ENCODE data around the gene PDE4C.

The PDE4C gene

DNA sequence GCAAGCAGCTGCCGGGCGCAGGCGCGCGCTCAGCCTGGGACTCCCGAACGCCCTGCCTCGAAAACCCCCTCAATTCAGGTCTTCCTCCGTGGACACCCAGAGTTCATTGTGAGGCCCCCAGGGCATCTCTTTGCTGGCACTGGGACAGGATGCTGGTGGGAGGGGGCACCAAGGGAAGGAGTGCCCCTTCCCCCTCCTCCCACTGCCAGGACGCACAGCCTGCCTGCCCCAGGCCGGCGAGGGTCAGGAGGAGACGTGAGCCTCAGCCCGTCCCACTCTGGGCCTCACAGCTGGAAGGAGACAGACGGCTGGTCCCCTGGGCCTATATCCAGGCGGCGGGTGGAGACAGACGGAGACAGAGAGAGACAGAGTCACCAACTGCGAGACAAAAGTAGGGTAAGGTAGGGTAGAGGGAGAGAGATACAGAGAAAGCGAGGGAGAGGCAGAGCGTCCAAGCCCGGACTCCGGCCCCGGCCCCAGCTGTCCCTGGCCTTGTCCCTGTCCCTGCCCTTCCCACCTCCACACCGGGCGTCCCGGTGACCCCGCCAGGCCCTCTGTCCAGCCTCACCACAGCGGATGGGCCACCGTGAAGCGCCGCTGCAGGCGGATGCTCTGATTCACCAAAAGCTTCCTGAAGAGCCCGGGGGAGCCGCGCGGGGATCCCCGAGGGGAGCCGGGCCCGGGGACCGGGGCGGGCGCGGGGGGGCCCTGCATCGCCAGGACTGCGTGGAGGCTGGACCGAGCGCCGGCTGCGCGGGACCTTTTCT is at the start of gene PDE4C:
TSS of gene PDE4C (minus strand) at position 737 of the 767 bp plus-strand sequence. CDS start at position 714, 23 bp downstream.
- DNase-seq (ENCODE audit: low read depth in 2 of 2), result no peak

DNA sequence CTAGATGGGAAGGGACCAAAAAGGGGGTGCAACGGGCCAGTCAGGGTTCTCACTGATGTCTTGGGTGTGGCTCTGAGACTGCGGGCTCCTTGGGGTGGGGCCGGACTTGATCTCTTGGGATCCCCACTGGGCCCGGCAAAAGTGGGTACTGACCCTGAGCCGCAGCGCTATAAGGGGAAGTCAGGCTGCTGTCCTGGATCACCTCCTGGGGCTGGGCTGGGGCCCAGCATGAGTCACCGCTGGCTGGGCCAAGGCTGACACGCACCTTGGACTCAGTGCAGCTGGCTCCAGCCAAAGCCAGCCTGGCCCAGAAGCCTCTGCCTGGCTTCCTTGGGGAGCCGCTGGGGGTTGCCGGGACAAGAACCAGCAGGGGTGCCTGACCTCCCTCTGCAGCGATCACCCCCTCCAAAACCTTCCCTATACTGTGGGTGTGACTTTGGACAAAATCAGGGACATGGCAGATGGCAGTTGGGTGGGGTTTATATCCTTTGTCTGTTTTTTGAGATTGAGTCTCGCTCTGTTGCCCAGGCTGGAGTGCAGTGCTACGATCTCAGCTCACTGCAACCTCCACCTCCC is 48.6 kb upstream of the PDE4C start:
- no peak for DNase-seq (ENCODE audit: low read depth in 2 of 2)

DNA sequence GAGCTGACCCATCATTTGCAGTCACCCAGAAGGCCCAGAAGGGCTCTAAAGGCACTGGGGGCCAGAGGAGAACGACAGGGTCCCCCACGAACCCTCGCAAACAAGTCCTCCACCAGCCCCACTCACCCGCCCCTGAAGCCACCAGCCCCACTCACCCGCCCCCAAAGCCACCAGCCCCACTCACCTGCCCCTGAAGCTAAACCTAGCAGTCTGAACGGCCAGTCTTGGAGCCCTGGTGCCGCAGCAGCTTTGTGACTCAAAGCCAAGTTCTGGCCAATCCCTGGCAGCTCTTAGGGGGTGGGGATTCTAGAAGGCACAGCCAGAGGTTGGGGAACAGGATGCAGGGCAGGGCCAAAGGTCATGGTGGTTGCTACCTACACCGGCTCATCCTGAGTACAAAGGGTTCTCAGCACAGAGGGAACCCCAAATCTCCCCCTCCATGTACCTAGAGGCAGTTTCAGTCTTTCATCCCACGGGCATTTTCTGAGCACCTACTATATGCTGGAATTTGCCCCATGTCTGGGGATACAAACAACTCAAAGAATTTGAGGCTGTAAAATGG is 48.1 kb upstream of the PDE4C start, which contains the start of gene IQCN:
TSS of gene IQCN (minus strand) at position 234 of the 562 bp plus-strand sequence. CDS start 4,974 bp downstream, outside the sequence.
- no peak for DNase-seq (ENCODE audit: low read depth in 2 of 2)

DNA sequence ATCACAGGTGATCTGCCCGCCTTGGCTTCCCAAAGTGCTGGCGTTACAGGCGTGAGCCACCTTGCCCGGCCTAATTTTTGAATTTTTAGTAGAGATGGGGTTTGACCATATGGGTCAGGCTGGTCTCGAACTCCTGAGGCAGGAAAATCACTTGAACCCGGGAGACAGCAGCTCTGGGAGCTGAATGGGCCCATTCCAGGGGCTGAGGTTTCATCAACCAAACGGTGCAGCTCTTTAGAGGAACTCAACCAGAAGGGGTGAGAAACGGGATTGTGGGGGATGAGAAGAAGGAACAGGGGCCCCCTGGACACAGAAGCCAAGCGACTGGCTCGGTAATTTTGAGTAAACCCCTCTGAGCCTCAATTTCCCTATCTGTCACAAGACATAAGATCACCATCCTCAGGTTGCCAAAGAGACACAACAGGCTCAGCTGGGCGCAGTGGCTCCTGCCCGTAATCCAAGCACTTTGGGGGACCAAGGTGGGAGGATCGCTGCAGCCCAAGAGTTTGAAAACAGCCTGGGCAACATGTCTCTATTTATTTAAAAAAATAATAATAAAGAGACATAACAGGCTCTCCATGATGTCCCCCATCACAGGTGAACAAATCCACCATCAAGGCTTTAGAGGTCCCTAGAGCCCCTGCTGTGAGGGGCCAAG is 47.5 kb upstream of the PDE4C start:
- DNase-seq (ENCODE audit: low read depth in 2 of 2), result no peak

DNA sequence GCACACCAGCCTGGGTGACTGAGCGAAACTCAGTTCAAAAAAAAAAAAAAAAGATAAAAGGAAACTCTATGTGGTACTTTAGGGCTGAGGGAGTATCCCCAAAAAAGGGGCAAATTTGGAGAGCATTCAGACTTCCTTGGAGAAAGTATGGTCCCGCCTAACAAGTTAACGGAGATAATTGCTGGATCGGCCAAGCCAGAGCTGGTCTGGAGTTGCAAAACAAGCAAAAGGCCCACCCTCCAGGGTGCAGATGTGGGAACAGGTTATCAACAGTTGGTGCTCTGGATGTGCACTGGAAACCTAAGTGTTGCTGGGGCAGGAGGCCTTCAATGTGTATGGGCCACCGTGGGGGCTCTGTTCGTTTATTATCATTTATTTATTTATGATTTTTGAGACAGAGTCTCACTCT is 45.2 kb upstream of the PDE4C start:
- DNase-seq (ENCODE audit: low read depth in 2 of 2), result no peak

DNA sequence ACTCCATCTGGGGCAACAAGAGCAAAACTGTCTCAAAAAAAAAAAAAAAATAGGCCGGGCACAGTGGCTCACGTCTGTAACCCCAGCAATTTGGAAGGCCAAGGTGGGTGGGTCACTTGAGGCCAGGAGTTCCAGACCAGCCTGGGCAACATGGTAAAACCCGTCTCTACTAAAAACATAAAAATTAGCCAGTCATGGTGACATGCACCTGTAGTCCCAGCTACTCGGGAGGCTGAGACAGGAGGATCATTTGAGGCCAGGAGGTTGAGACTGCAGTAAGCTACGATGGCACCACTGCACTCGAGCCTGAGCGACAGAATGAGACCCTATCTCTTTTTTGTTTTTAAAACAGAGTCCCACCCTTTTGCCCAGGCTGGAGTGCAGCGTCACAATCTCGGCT is 44.1 kb upstream of the PDE4C start:
- no peak for DNase-seq (ENCODE audit: low read depth in 2 of 2)

DNA sequence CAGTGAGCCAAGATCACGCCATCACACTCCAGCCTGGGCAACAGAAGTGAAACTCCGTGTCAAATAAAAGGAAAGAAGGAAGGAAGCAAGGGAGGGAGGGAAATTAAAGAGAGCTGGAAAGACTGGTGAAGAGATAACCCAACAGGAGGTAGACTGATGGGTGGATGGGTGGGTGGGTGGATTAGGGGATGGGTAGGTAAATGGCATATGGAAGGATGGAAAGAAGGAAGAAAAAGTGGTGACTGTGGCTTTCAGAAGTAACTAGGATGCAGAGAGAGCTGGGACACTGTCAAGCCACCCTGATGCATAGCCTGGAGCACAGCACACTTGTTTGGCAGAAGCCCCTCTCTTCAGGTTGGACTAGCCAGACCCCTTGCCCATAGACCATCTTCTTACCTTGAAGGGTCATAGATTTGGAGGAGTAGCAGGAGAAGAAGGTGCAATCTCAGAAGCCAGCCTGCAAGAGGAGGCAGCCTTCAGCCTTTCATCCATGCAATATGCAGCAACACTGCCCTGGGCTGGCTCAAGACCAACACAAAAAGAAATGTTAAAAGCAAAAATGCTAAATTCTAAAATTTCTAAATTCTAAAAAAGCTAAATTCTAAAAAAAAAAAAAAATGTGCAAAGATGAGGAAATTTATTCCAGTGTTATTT is 43.0 kb upstream of the PDE4C start:
- no peak for DNase-seq (ENCODE audit: low read depth in 2 of 2)

DNA sequence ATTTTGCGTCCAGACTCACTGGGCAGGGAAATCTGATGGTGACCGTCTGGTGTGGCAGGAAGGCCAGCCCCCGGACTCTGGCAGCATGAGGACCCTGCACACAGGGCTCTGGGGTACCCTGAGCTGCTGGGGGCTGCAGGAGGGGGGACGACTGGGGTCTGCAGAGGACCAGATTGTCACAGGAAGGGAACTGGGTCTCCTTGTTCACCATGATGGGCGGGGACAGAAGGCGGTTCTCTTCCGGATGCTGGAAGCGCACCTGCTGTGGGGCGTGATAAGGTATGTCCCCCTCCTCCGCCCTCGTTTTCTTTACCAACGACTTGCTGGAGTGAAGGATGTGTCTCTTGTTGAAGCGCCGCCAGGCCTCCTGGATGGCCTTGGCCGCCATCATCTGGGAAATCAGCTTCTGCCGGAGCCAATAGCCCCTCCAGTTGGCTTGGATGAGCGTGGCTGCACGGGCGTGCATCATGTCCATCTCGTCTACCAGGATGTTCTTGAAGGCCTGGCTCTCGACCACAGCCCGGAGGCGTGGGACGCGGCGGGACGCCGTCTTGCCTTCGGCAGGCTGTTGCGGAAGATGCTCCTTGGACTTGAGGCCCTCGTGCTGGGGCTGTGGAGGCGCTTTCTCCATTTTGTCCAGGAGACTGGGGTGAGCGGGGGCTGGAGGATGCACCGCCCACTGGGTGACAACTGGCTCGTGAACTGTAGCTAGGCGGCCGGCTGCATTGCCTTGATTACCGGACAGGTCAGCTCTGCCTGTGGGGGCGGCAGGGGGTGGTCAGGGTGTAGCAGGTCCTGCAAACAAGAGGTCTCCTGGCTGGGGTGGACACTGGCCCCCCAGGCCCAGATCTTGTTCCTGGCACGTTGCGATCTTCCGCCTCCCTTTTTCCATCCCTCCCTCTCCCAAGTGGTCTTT is 40.8 kb upstream of the PDE4C start:
- DNase-seq (ENCODE audit: low read depth in 2 of 2), result no peak

DNA sequence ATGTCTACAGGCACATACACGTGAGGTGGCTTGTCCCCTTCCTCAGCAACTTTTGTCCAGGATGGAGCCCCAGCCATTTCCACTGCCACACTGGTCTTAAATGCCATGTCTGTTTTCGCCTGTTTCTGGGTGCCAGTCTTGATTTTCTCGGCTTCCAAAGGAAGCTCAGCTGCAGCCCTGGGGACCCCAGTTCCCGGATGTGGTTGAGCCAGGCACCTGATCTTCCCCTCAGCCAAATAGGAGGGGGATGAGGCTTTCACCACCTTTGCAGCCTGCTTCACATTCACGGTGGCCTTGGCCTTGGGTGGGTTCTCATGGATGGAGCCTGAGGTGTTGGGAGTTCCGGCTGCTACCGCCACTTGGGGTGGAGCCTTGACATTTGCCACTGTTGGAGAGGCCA is 39.3 kb upstream of the PDE4C start:
- no peak for DNase-seq (ENCODE audit: low read depth in 2 of 2)

DNA sequence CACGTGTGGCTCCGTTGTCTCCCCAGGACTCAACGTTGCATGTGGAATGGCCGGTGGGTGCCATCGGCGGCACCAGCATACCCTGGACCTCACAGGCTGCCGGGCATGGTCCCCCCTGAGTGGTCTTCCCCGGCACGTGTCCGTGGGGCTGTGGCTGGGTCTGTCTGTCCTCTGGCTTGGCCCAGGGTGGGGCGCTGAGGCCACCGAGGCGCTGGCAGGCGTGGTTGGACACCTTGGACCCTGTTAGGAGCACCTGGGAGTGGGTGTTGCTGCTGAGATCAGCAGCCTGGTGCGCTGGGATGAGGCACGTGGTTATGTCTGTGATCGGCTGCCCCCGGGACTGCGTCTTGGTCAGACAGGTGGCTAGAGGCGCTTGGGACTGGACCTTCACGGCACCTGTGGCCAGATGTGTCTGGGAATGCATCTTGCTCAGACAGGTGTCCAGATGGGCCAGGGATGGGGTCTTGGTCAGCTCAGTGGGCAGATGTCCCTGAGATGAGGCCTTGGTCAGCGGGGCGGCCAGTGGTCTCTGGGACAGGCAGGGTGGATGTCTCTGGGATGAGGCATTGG is 38.8 kb upstream of the PDE4C start:
- no peak for DNase-seq (ENCODE audit: low read depth in 2 of 2)

DNA sequence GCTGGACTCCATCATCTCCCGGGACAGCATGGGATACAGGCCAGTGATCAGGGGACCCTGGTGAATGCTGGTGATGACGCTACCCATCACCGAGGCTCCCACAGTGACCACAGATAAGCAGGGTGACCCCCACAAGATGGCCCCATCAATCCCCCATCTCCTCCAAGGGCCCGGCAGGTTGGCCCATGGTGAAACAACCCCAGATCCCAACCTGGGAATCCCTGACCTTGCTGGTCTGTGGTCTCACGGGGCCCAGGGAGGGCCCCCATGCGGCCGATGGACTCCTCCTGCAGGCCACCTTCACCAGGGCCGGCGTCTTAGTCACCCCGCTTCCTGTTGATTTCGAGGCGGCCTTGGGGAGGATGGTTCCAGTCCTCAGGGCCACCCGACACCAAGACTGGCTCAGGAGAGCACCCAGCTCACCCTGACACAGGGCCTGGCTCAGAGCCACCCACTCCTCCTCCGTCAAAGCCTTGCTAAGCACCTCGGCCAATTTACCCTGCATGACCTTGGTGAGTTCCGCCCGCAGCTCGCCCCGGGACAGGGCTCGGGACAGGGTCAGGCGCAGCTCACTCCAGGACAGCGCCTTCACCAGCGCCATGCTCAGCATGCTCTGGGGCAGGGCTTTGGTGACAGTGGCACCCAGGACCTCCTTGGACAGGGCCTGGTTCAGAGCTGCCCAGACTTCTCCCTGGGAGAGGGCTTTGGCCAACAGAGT is 38.1 kb upstream of the PDE4C start:
- DNase-seq (ENCODE audit: low read depth in 2 of 2), result no peak

DNA sequence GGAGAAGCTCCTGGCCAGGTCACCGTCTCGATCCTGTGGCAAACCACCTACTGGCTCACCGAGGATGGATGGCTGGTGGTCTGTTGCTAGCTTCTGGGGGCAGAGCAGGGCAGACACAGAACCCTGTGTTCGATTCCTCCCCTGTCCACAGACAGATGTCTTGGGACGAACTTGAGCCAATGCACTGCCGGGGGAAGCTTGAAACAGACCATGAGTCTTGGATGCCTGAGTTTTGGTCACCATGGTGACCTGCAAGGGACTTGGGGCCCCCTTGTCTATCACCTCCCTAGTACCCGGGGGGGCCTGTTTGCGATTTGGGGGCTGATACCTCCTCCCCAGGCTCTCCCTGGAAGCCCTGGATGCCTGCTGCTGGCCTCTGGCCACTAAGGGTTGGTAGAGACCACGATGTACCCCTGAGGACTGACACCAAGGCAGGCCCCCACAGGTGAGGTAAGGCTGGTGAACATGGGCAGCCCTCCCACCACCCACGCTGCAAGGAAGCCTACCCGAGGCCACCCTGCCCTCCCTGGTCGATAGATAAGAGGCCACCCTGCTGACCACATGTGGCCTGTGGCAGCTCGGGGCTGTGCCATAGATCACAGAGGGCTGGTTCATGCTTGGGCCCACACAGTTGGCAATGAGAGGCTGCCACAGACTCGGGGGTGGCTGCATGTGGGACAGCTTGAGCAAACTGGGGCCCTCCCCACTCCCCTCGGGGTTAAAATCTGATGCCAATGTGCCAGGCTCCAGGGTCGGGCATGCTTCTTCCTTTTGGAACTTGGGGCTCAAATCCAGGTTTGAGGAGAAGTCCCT is 37.3 kb upstream of the PDE4C start:
- DNase-seq (ENCODE audit: low read depth in 2 of 2), result no peak

DNA sequence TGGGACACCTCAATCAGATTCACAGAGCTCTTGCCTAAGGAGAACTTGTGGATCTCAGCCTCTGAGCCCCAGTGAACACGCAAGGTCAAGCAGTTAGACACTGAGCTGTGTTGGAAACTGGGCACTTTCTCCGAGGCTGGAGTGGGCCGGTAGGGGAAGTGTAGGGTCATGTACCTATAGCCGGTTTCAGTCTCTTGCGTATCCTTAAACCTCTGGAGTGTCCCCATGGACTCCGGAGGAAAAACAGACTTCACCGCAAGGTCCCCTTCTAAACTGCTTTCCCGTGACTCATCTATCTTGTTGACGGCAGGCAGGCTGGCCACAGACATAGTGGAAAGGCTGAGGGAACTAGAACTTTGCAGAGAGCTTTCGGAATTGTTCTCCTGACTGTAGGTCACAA is 36.7 kb upstream of the PDE4C start:
- DNase-seq (ENCODE audit: low read depth in 2 of 2), result no peak

DNA sequence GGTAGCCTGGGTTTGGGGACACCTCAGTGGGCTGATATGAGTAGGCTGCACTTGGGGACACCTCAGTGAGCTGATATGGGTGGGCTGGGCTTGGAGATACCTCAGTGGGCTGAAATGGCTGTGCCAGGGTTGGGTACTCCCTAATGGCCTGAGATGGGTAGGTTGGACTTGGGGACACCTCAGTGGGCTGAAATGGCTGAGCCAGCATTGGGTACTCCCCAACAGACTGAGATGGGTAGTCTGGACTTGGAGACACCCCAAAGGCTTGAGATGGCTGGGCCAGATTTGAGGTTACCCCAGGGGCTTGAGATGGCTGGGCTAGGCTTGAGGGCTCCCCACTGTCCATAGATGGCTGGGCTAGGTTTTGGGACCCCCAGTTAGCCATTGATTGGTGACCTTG is 35.9 kb upstream of the PDE4C start:
- DNase-seq (ENCODE audit: low read depth in 2 of 2), result no peak

DNA sequence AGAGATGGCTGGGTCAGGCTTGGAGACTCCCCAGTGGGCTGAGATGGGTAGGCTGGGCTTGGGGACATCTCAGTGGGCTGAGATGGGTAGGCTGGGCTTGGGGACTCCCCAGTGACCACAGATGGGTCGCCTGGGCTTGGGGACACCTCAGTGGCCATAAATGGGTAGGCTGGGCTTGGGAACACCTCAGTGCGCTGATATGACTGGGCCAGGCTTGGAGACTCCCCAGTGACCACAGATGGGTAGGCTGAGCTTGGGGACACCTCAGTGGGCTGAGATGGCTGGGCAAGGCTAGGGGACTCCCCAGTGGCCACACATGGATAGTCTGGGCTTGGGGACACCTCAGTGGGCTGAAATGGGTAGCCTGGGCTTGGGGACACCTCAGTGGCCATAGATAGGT is 35.2 kb upstream of the PDE4C start:
- DNase-seq (ENCODE audit: low read depth in 2 of 2), result no peak

DNA sequence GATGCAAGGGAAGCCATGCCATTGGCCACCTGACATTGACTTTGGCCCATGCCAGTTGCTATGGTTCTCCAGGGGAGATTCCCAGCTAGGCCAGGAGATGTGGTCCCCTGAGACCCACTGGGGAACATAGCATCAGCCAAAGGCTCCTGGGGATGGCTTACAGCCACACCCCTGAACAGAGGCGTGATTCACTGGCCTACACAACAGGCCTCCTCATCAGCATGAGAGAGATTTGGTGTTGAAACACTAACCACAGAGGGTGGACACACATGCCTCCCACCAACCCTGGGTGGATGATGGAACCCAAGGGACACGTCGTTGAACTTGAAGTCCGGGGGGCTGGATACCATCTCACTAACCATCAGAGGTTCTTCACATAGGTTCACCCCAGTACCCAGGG is 33.7 kb upstream of the PDE4C start:
- no peak for DNase-seq (ENCODE audit: low read depth in 2 of 2)

DNA sequence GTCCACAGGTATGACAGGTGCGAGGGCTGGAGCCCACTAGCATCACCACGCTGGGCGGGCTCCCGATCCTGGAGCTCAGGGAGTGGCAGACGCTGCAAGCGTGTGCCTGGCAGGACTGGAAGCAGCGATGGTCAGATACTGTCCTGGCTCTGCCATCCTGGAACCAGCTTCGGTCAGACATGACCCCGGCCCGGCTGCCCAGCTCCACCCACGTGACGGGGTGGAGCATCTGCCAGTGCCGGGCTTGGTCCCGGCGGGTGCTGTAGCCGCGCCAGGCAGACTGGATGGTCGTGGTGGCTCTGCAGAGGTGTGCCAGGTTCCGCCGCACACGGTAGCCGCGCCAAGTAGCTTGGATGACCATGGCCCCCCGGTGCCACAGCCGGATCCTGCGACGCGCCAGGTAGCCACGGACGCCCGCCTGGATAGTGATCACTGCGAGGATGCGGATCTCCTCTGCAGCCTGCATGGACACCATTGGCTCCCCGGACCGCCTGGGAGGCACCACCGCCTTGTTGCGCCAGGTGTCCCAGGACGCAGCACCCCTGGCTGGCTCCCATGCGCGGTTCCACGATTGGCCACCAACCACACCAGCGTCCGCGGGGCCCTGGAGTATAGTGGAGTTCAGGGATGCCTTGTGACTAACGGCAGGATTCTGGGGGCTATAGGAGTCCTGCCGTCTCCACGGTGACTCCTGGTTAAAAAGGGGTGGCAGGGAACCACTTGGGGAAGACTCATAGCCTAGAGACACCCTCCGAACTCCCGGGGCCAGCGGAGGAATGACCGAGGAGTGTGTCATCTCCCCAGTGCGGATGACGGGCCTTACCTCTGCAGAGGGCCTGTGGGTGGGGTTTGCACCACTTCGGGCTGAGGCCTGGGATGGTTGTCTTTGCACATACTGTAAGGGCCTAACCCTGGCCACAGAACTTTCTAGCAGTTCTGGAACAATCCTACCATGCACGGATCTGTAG is 31.5 kb upstream of the PDE4C start:
- DNase-seq (ENCODE audit: low read depth in 2 of 2), result no peak

Data from stimulated activated CD4-positive, alpha-beta T cell treated with anti-CD3 and anti-CD28 coated beads, Interleukin-15, amount 100 ng/mL, for 48 hours (primary cell).